22Rv1 (cell line): Measurements from ENCODE around the gene ZYX.
"Not testable (repeated sequence)": the region's sequence is repeated elsewhere in the genome, so short reads cannot be mapped to it uniquely, and the experiment has no call there.

Source experiments
- H3K27ac ChIP-seq: fragments of 450-650 bp; 2 replicates; pipeline ENCODE4 v1.5.1; 2017
- CTCF ChIP-seq: fragments of 450-650 bp; IDR thresholded peaks from 2 replicates; pipeline ENCODE4 v1.5.1; 2017; ENCODE audit warnings: mild to moderate bottlenecking
- ZFX ChIP-seq: fragments of 450-650 bp; IDR thresholded peaks from 2 replicates; pipeline ENCODE4 v1.6.1; 2017; ENCODE audit warnings: antibody characterized with exemption, borderline replicate concordance

ZYX gene

GRCh38 chr7:143388051-143388450, 6.9 kb downstream of the ZYX start:
- TF ChIP-seq CTCF = no peak
- TF ChIP-seq ZFX = no peak
- H3K27ac ChIP-seq = no peak overlapping the region

GRCh38 chr7:143388491-143389101, 7.5 kb downstream of the ZYX start:
- no peak overlapping the region for H3K27ac ChIP-seq

GRCh38 chr7:143389316-143390103, 8.4 kb downstream of the ZYX start:
- H3K27ac ChIP-seq = no peak overlapping the region
- TF ChIP-seq CTCF = no peak

More at GRCh38 chr7:143388491-143389101, 7.5 kb downstream of the ZYX start:
- TF ChIP-seq CTCF = no peak
- no peak for TF ChIP-seq ZFX

- H3K27ac ChIP-seq = no peak overlapping the region
- TF ChIP-seq ZFX (no peak), CTCF (no peak)
Observed at GRCh38 chr7:143390104-143390772, 9.1 kb downstream of the ZYX start.

- TF ChIP-seq ZFX (no peak), CTCF (no peak)
- no peak overlapping the region for H3K27ac ChIP-seq
Observed at GRCh38 chr7:143390773-143391317, 9.7 kb downstream of the ZYX start.

GRCh38 chr7:143391462-143392404, 10.6 kb downstream of the ZYX start:
- TF ChIP-seq CTCF (no peak), ZFX (no peak)

GRCh38 chr7:143392427-143392826, 11.3 kb downstream of the ZYX start:
- not testable (repeated sequence) for H3K27ac ChIP-seq

More at GRCh38 chr7:143391462-143392404, 10.6 kb downstream of the ZYX start:
- H3K27ac ChIP-seq = no peak overlapping the region
